B cell (primary cell): ENCODE results near the gene SLC2A5. TPM values are rescaled to one million over a fixed set of nuclear protein-coding genes. Genes with fewer than 3 reads are reported as not detected.
A peak's percentile ranks its signal among the peaks of the same experiment; 100 is the strongest.

Source experiments
- ATAC-seq: fragments of 200-7000 bp; cut with Tn5 transposase; one replicate; pipeline ENCODE4 v1.10.0; 2021; ENCODE audit warnings: low read depth, mild to moderate bottlenecking, moderate number of reproducible peaks, moderate library complexity
- CTCF ChIA-PET: fragments of 350-600 bp; sonication (Branson Sonifier 250); formaldehyde crosslinking; loops from one replicate; lab custom pipeline; 2021; ENCODE audit warnings: antibody characterized with exemption, inconsistent platforms; lab: Charles Lee
- POLR2A ChIA-PET: fragments of 350-600 bp; sonication (Branson Sonifier 250); formaldehyde crosslinking; loops from one replicate; lab custom pipeline; 2021; ENCODE audit warnings: antibody characterized with exemption; lab: Charles Lee
- DNase-seq: peaks from one replicate; pipeline ENCODE4 v3.0.0; 2013
- H2AFZ ChIP-seq: 2 replicates; pipeline ENCODE4 v1.6.1; 2012; ENCODE audit warnings: mild to moderate bottlenecking, low read depth, low read length; ENCODE audit not compliant: insufficient read depth, poor library complexity, severe bottlenecking
- H3K27ac ChIP-seq, 2 donors: 1 replicate in 1 of 2; 2 replicates in 1 of 2; pipeline ENCODE4 v1.5.1; 2012 to 2013; ENCODE audit warnings: low read length in 2 of 2, mild to moderate bottlenecking in 2 of 2, moderate library complexity in 1 of 2
- H3K27me3 ChIP-seq, 4 experiments: fragments of 200-600 bp in 1 of 4; sonication (generic) in 1 of 4; replicated peaks in 1 of 4; 1 replicate in 2 of 4; 2 replicates in 2 of 4; pipeline versions ENCODE4 v1.6.1 to v1.7.0; 2013 to 2016; ENCODE audit warnings: low read length in 3 of 4, mild to moderate bottlenecking in 2 of 4, mixed read lengths in 1 of 4, moderate library complexity in 1 of 4; ENCODE audit not compliant: insufficient read depth in 4 of 4, control insufficient read depth in 3 of 4; ENCODE audit errors: control extremely low read depth in 1 of 4
- H3K36me3 ChIP-seq, 2 experiments: replicated peaks in 1 of 2; 1 replicate in 1 of 2; 2 replicates in 1 of 2; pipeline versions ENCODE4 v1.6.1 to v1.7.1; 2013; ENCODE audit warnings: low read length in 1 of 2; ENCODE audit not compliant: insufficient read depth in 2 of 2, control insufficient read depth in 1 of 2; ENCODE audit errors: control extremely low read depth in 1 of 2, extremely low read depth in 1 of 2
- H3K4me1 ChIP-seq, 2 donors: fragments of 200-600 bp in 1 of 2; sonication (generic) in 1 of 2; 1 replicate in 1 of 2; 2 replicates in 1 of 2; pipeline versions ENCODE4 v1.5.1 to v1.6.1; 2013 to 2017; ENCODE audit warnings: low read length in 2 of 2; ENCODE audit not compliant: control insufficient read depth in 2 of 2, insufficient read depth in 2 of 2
- H3K4me2 ChIP-seq: replicated peaks from 2 replicates; pipeline ENCODE3; 2012; ENCODE audit warnings: mild to moderate bottlenecking, low read depth, low read length; ENCODE audit not compliant: poor library complexity, severe bottlenecking
- H3K4me3 ChIP-seq, 5 experiments: fragments of 200-600 bp in 1 of 5; sonication (generic) in 1 of 5; 1 replicate in 3 of 5; 2 replicates in 2 of 5; pipeline versions ENCODE4 v1.5.1 to v1.7.0; 2011 to 2016; ENCODE audit warnings: low read length in 4 of 5, mild to moderate bottlenecking in 4 of 5, low read depth in 2 of 5, control low read depth in 1 of 5, moderate library complexity in 1 of 5; ENCODE audit not compliant: insufficient read depth in 1 of 5; ENCODE audit errors: control extremely low read depth in 1 of 5, extremely low read depth in 1 of 5
- H3K79me2 ChIP-seq: fragments of 200-600 bp; sonication (generic); one replicate; pipeline ENCODE4 v1.6.0; 2016; ENCODE audit warnings: low read length; ENCODE audit not compliant: control insufficient read depth, insufficient read depth
- H3K9ac ChIP-seq: fragments of 200-600 bp; sonication (generic); 2 replicates; pipeline ENCODE4 v1.6.1; 2017; ENCODE audit warnings: mild to moderate bottlenecking, low read length, moderate library complexity
- H3K9me3 ChIP-seq, 3 donors: one replicate each; pipeline versions ENCODE4 v1.6.1 to v1.7.1; 2013; ENCODE audit warnings: low read length in 2 of 3; ENCODE audit not compliant: control insufficient read depth in 2 of 3, insufficient read depth in 1 of 3; ENCODE audit errors: control extremely low read depth in 1 of 3
- H4K20me1 ChIP-seq: 2 replicates; pipeline ENCODE4 v1.6.0; 2012; ENCODE audit warnings: mild to moderate bottlenecking, low read length; ENCODE audit not compliant: insufficient read depth, control insufficient read depth, poor library complexity, severe bottlenecking
- H3K27ac Mint-ChIP-seq: one replicate; pipeline ENCODE4 v1.8.0; 2021; ENCODE audit warnings: mixed read lengths
- H3K27me3 Mint-ChIP-seq: one replicate; pipeline ENCODE4 v1.8.0; 2021; ENCODE audit warnings: mixed read lengths
- H3K4me1 Mint-ChIP-seq: one replicate; pipeline ENCODE4 v1.8.0; 2021; ENCODE audit warnings: mixed read lengths
- H3K4me3 Mint-ChIP-seq: one replicate; pipeline ENCODE4 v1.8.0; 2021; ENCODE audit warnings: mixed read lengths
- H3K9me3 Mint-ChIP-seq: one replicate; pipeline ENCODE4 v1.8.0; 2022; ENCODE audit warnings: mixed read lengths; ENCODE audit not compliant: insufficient read depth
- EZH2 ChIP-seq: IDR thresholded peaks from 2 replicates; pipeline ENCODE4 v1.6.1; 2012; ENCODE audit warnings: borderline replicate concordance, low read depth, mild to moderate bottlenecking, moderate library complexity, low read length; ENCODE audit not compliant: insufficient read depth, poor library complexity, severe bottlenecking
- WGBS: methylation state at CpG from one replicate; pipeline ENCODE4 v1.1.5; 2013; ENCODE audit warnings: missing lambda C conversion rate; ENCODE audit not compliant: insufficient coverage; 5-methylcytosine and 5-hydroxymethylcytosine counted together
- intact Hi-C: fragments of 100-400 bp; cut with micrococcal nuclease; formaldehyde crosslinking; loops from one replicate; pipeline ENCODE4 v1.10.0; 2022
- polyA plus RNA-seq: library from polyadenylated mRNA; depleted of rRNA; stranded (reverse); fragments of >200 nt; gene quantifications from 2 replicates; pipeline ENCODE4 v1.2.3, GENCODE V29; 2012
- total RNA-seq, 2 donors: library from RNA; stranded (reverse); fragments of 120-200 nt in 1 of 2; gene quantifications; 1 replicate in 1 of 2; 2 replicates in 1 of 2; pipeline versions ENCODE4 v1.2.3 to v1.2.4, GENCODE V29; 2013 to 2022
- TF ChIP-seq, protein P1 (sequence below): fragments of 200-600 bp; IDR thresholded peaks from one replicate; pipeline ENCODE4 v1.8.0; 2022; ENCODE audit warnings: antibody characterized with exemption, mild to moderate bottlenecking

SLC2A5 gene
- total and polyA plus RNA-seq, 2 donors (not counting 1 experiment from before 2014, with no cell fraction given), result 16.7 to 29.5 TPM

DNA sequence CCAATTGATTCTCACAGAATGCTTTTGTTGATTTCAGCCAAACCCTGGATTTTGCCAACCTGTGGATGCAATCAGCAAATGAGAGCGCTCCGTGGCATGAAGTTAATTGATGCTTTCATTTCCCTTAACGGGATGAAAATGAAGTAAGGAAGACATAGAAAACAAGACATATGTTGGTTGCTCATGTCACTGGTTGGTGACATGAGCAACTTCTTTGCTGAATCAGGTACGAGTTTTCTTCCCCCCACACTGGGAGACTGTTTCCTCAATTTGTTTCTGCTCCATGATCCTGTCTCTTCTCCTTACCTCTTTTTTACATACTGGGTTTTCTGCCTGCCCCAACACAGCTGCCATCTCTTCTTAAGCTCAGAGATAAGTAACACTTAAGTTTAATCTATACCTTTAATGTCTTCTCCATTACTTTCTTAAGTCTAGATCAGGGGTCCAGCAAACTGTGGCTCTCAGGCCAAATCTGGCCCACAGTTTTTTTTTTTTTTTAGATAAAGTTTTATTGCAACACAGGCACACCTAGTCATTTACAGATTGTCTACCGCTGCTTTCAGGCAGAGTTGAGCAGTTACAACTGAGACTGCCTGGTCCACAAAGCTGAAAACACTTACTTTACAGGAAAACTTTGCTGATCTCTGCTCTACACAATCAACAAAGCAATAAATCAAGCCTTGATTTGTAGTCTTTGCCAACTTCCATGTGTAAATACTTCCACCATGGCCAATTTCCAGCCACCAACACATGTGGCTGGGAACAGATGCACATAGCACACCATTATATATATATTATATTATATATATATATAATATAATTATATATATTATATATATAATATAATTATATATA is 46.1 kb upstream of the SLC2A5 start:
- ChIA-PET POLR2A (no interaction called here), CTCF (interaction anchor here (0.6 to 2.9 kb wide), 5 partner anchors 14 to 266 kb away, joined by 3 to 13 read pairs (median 5); no protein-coding TSS in a partner anchor)
- 62% methylated on average over 5 of the region's 5 CpGs for WGBS
- Mint-ChIP-seq H3K4me3 (no peak overlapping the region), H3K9me3 (no peaks in the 10 kb centered on the region), H3K27me3 (no peaks in the 10 kb centered on the region), H3K27ac (peak overlapping the region; percentile 4), H3K4me1 (peaks cover 14% of the 10 kb centered on the region)
- intact Hi-C loops, result no loop called here
- Histone ChIP-seq H3K27me3 (no peaks in the 10 kb centered on the region), H4K20me1 (no peaks in the 10 kb centered on the region), H3K4me3 (no peak overlapping the region), H3K9ac (no peak overlapping the region), H3K27ac (no peak overlapping the region), H3K4me2 (no peak overlapping the region), H3K9me3 (no peaks in the 10 kb centered on the region), H3K79me2 (no peaks in the 10 kb centered on the region), H2AFZ (no peak overlapping the region), H3K4me1 (peaks cover 6 to 15% of the 10 kb centered on the region in 2 donors), H3K36me3 (no peaks in the 10 kb centered on the region)
- ATAC-seq (no peak), DNase-seq (no peak)
- TF ChIP-seq, protein P1, sequence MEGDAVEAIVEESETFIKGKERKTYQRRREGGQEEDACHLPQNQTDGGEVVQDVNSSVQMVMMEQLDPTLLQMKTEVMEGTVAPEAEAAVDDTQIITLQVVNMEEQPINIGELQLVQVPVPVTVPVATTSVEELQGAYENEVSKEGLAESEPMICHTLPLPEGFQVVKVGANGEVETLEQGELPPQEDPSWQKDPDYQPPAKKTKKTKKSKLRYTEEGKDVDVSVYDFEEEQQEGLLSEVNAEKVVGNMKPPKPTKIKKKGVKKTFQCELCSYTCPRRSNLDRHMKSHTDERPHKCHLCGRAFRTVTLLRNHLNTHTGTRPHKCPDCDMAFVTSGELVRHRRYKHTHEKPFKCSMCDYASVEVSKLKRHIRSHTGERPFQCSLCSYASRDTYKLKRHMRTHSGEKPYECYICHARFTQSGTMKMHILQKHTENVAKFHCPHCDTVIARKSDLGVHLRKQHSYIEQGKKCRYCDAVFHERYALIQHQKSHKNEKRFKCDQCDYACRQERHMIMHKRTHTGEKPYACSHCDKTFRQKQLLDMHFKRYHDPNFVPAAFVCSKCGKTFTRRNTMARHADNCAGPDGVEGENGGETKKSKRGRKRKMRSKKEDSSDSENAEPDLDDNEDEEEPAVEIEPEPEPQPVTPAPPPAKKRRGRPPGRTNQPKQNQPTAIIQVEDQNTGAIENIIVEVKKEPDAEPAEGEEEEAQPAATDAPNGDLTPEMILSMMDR, result no peak
- no peak for TF ChIP-seq EZH2
